ENCODE measurements around the gene LFNG.
"Not testable (repeated sequence)": the region's sequence is repeated elsewhere in the genome, so short reads cannot be mapped to it uniquely, and the experiment has no call there.

LFNG gene

GRCh38 chr7:2535872-2536627 is 16.5 kb downstream of the LFNG start:
- H3K27me3 ChIP-seq (ENCODE audit: insufficient read depth, poor library complexity, severe bottlenecking); H3K4me1 ChIP-seq (ENCODE audit: insufficient read depth, poor library complexity, severe bottlenecking); H3K36me3 ChIP-seq (ENCODE audit: low read depth); H3K27ac ChIP-seq (ENCODE audit: poor library complexity, severe bottlenecking); DNase-seq (ENCODE audit: low spot score); ATAC-seq (ENCODE audit: low read depth); H3K4me3 ChIP-seq (ENCODE audit: severe bottlenecking); H3K9me3 ChIP-seq (ENCODE audit: severe bottlenecking): not testable (repeated sequence)

GRCh38 chr7:2537981-2538851 is 18.6 kb downstream of the LFNG start:
- H3K27ac ChIP-seq (ENCODE audit: poor library complexity, severe bottlenecking) = no peak overlapping the region
- DNase-seq (ENCODE audit: low spot score) = no peak
- H3K4me1 ChIP-seq (ENCODE audit: insufficient read depth, poor library complexity, severe bottlenecking) = no peaks in the 10 kb centered on the region
- H3K4me3 ChIP-seq (ENCODE audit: severe bottlenecking) = no peak overlapping the region
- H3K36me3 ChIP-seq (ENCODE audit: low read depth) = peaks cover 14% of the 10 kb centered on the region
- no peaks in the 10 kb centered on the region for H3K9me3 ChIP-seq (ENCODE audit: severe bottlenecking)
- TF ChIP-seq, protein P1, sequence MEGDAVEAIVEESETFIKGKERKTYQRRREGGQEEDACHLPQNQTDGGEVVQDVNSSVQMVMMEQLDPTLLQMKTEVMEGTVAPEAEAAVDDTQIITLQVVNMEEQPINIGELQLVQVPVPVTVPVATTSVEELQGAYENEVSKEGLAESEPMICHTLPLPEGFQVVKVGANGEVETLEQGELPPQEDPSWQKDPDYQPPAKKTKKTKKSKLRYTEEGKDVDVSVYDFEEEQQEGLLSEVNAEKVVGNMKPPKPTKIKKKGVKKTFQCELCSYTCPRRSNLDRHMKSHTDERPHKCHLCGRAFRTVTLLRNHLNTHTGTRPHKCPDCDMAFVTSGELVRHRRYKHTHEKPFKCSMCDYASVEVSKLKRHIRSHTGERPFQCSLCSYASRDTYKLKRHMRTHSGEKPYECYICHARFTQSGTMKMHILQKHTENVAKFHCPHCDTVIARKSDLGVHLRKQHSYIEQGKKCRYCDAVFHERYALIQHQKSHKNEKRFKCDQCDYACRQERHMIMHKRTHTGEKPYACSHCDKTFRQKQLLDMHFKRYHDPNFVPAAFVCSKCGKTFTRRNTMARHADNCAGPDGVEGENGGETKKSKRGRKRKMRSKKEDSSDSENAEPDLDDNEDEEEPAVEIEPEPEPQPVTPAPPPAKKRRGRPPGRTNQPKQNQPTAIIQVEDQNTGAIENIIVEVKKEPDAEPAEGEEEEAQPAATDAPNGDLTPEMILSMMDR (IDR thresholded peaks at IDR 0.05; ENCODE audit: poor library complexity, severe bottlenecking) = no peak
- 0 out of 3 replicates have a peak, but pooled peaks have one; percentile 22 for ATAC-seq (ENCODE audit: low read depth)
- no peaks in the 10 kb centered on the region for H3K27me3 ChIP-seq (ENCODE audit: insufficient read depth, poor library complexity, severe bottlenecking)

DNA sequence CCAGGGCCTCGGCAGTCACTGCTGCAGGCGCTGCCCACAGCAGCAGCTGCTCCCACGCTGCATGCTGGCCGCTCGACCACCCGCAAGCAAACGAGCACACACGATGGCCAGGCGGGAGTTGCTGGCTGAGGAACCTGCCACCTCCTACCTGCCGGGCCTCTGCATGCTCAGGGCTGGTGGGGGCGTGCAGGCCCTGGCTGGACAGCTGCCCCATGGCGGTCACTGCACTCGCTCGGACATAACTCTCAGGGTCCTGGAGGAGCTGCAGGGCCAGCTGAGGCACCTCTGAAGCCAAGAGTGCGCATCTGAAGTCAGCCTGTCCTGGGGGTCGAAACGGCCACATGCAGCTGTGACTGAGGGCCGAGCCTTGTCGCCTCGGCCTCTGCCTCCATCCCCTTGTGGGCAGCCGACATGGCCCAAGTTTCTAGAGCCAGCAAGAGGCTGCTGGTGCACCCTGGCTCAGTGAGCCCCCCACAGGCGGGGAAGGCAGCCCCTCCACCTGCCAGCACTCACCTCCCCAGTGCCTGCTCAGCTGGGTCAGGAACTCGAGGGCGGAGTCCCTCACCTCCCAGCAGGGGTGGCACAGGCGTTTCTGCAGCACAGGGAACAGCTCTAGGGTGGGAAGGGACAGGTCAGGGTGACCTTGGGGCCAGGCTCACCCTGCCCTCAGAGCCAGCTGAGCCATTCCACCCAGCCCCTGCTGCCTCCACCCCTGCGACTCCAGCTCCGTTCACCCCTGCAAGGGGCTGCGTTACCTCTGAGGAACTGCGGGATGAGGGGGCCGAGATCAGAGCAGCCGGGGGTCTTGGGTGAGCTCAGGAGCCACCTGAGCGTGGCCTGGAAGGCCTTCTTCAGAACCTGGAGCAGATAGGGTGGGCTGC is 19.7 kb downstream of the LFNG start:
- ATAC-seq (ENCODE audit: low read depth) (no peak), DNase-seq (ENCODE audit: low spot score) (no peak)
- TF ChIP-seq, protein P1 (IDR thresholded peaks at IDR 0.05; ENCODE audit: poor library complexity, severe bottlenecking) = no peak
- H3K27me3 ChIP-seq (ENCODE audit: insufficient read depth, poor library complexity, severe bottlenecking) = no peaks in the 10 kb centered on the region
- H3K4me1 ChIP-seq (ENCODE audit: insufficient read depth, poor library complexity, severe bottlenecking) = no peaks in the 10 kb centered on the region
- H3K4me3 ChIP-seq (ENCODE audit: severe bottlenecking) = no peak overlapping the region
- peaks cover 15% of the 10 kb centered on the region for H3K36me3 ChIP-seq (ENCODE audit: low read depth)
- H3K27ac ChIP-seq (ENCODE audit: poor library complexity, severe bottlenecking) = no peak overlapping the region
- H3K9me3 ChIP-seq (ENCODE audit: severe bottlenecking) = no peaks in the 10 kb centered on the region

DNA sequence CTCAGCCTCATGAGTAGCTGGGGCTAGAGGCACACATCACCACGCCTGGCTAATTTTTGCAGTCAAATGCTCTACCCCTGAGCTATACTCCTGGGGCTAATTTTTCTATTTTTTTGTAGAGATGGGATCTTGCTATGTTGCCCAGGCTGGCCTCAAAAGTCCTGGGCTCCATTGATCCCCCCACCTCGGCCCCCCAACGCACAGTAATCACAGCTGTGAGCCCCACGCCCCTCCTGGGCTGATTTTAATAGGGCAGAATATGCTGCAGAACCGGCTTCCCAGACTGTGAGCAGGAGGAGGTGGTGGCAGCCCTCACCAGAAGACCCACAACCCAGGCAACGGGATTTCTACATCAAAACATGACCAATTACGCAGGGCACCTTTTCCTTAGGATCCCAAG is 20.6 kb downstream of the LFNG start:
- no peaks in the 10 kb centered on the region for H3K27me3 ChIP-seq (ENCODE audit: insufficient read depth, poor library complexity, severe bottlenecking)
- no peak overlapping the region for H3K4me3 ChIP-seq (ENCODE audit: severe bottlenecking)
- TF ChIP-seq, protein P1 (IDR thresholded peaks at IDR 0.05; ENCODE audit: poor library complexity, severe bottlenecking) = no peak
- DNase-seq (ENCODE audit: low spot score) = no peak
- H3K27ac ChIP-seq (ENCODE audit: poor library complexity, severe bottlenecking) = no peak overlapping the region
- H3K36me3 ChIP-seq (ENCODE audit: low read depth) = peaks cover 21% of the 10 kb centered on the region
- H3K4me1 ChIP-seq (ENCODE audit: insufficient read depth, poor library complexity, severe bottlenecking) = no peaks in the 10 kb centered on the region
- no peak for ATAC-seq (ENCODE audit: low read depth)
- H3K9me3 ChIP-seq (ENCODE audit: severe bottlenecking) = no peaks in the 10 kb centered on the region

- ATAC-seq (ENCODE audit: low read depth) (no peak), DNase-seq (ENCODE audit: low spot score) (no peak)
- H3K27ac ChIP-seq (ENCODE audit: poor library complexity, severe bottlenecking) = no peak overlapping the region
- TF ChIP-seq, protein P1 (IDR thresholded peaks at IDR 0.05; ENCODE audit: poor library complexity, severe bottlenecking) = no peak
- no peak overlapping the region for H3K4me3 ChIP-seq (ENCODE audit: severe bottlenecking)
- H3K27me3 ChIP-seq (ENCODE audit: insufficient read depth, poor library complexity, severe bottlenecking) = no peaks in the 10 kb centered on the region
- no peaks in the 10 kb centered on the region for H3K4me1 ChIP-seq (ENCODE audit: insufficient read depth, poor library complexity, severe bottlenecking)
- no peaks in the 10 kb centered on the region for H3K9me3 ChIP-seq (ENCODE audit: severe bottlenecking)
- H3K36me3 ChIP-seq (ENCODE audit: low read depth) = peaks cover 23% of the 10 kb centered on the region
Measured at GRCh38 chr7:2540641-2541051, 21.1 kb downstream of the LFNG start.

Data from RWPE2 (cell line).